GM12878 (cell line): ENCODE measurements around the gene EMP3. TPM values are rescaled to one million over a fixed set of nuclear protein-coding genes. Genes with fewer than 3 reads are reported as not detected.

Experiments
- ATAC-seq: fragments of 200-7000 bp; cut with Tn5 transposase; 3 replicates; pipeline ENCODE4 v1.9.1; 2020; ENCODE audit warnings: mild to moderate bottlenecking, moderate library complexity
- BruUV-seq: library from RNA; stranded (reverse); fragments of 400-500 nt; replicated peaks from 2 replicates; lab custom pipeline; 2021; lab: Mats Ljungman, UMichigan
- CTCF ChIA-PET: fragments of 300-600 bp; sonication (Branson Sonifier 250); formaldehyde crosslinking; extraction: SDS; loops from one replicate; lab custom pipeline; 2021; ENCODE audit warnings: inconsistent platforms; lab: Yijun Ruan, JAX
- POLR2A ChIA-PET: fragments of 350-600 bp; formaldehyde crosslinking; extraction: SDS; loops from one replicate; lab custom pipeline; 2021; ENCODE audit warnings: inconsistent platforms; lab: Charles Lee
- RAD21 ChIA-PET: fragments of 300-600 bp; sonication (Branson Sonifier 250); formaldehyde crosslinking; loops from one replicate; lab custom pipeline; 2023; ENCODE audit warnings: antibody characterized with exemption; ENCODE audit not compliant: unreplicated experiment; lab: Charles Lee
- SMC1A ChIA-PET: fragments of 300-600 bp; sonication (Branson Sonifier 250); formaldehyde crosslinking; loops from one replicate; lab custom pipeline; 2023; ENCODE audit not compliant: unreplicated experiment, uncharacterized antibody; lab: Charles Lee
- DNase-seq: peaks from one replicate; pipeline ENCODE4 v3.0.0-alpha.2; 2011; ENCODE audit warnings: low read depth, low spot score
- FAIRE-seq: peaks from 3 replicates; lab custom pipeline; 2011; peaks lifted over from hg19 to GRCh38; lab: Jason Lieb, UNC
- H2AFZ ChIP-seq: 2 replicates; pipeline ENCODE4 v1.6.0; 2011; ENCODE audit warnings: low read depth, low read length, control low read depth; ENCODE audit not compliant: control insufficient read depth
- H3K27ac ChIP-seq: 2 replicates; pipeline ENCODE4 v1.5.1; 2011; ENCODE audit warnings: control low read depth; ENCODE audit not compliant: control insufficient read depth, insufficient read depth
- H3K27me3 ChIP-seq, 2 experiments: replicated peaks in 1 of 2; 2 replicates each; pipeline versions ENCODE4 v1.6.0 to v1.6.1; 2011; ENCODE audit warnings: low read length in 1 of 2; ENCODE audit not compliant: control insufficient read depth in 2 of 2, insufficient read depth in 2 of 2
- H3K36me3 ChIP-seq, 2 experiments: 2 replicates each; pipeline ENCODE4 v1.5.1; 2011; ENCODE audit warnings: low read length in 1 of 2; ENCODE audit not compliant: control insufficient read depth in 2 of 2, insufficient read depth in 2 of 2
- H3K4me1 ChIP-seq: 2 replicates; pipeline ENCODE4 v1.6.1; 2011; ENCODE audit warnings: mild to moderate bottlenecking, low read length, moderate library complexity, mixed read lengths; ENCODE audit not compliant: control insufficient read depth, insufficient read depth
- H3K4me2 ChIP-seq: 2 replicates; pipeline ENCODE4 v1.6.0; 2011; ENCODE audit warnings: control low read depth; ENCODE audit not compliant: control insufficient read depth, insufficient read depth
- H3K4me3 ChIP-seq: fragments of 200-600 bp; sonication (generic); 2 replicates; pipeline ENCODE4 v1.5.1; 2016
- H3K79me2 ChIP-seq: 2 replicates; pipeline ENCODE4 v1.6.0; 2011; ENCODE audit warnings: low read length; ENCODE audit not compliant: control insufficient read depth, insufficient read depth
- H3K9ac ChIP-seq: 2 replicates; pipeline ENCODE4 v1.8.0; 2011; ENCODE audit warnings: low read length, control low read depth, mixed read lengths; ENCODE audit not compliant: control insufficient read depth, insufficient read depth
- H3K9me3 ChIP-seq: replicated peaks from 3 replicates; pipeline ENCODE4 v1.5.1; 2011; ENCODE audit warnings: mild to moderate bottlenecking, low read length; ENCODE audit not compliant: control insufficient read depth, insufficient read depth
- H4K20me1 ChIP-seq: 2 replicates; pipeline ENCODE4 v1.6.0; 2011; ENCODE audit not compliant: control insufficient read depth, insufficient read depth
- BRCA1 ChIP-seq: IDR thresholded peaks from 2 replicates; pipeline ENCODE4 v1.6.1; 2011; ENCODE audit warnings: low read depth, low read length, improper control_type of control experiment
- HSF1 ChIP-seq: fragments of 150-350 bp; IDR thresholded peaks from 2 replicates; pipeline ENCODE4 v1.6.1; 2014; ENCODE audit warnings: mild to moderate bottlenecking, low read depth, low read length
- KLF5 ChIP-seq: fragments of 450-650 bp; IDR thresholded peaks from 2 replicates; pipeline ENCODE4 v1.6.1; 2014; ENCODE audit warnings: mild to moderate bottlenecking; ENCODE audit not compliant: partially characterized antibody
- LARP7 ChIP-seq: fragments of 450-650 bp; IDR thresholded peaks from 2 replicates; pipeline ENCODE4 v1.6.1; 2017; ENCODE audit warnings: mild to moderate bottlenecking
- MEF2B ChIP-seq: fragments of 450-650 bp; IDR thresholded peaks from 2 replicates; pipeline ENCODE4 v1.6.1; 2018; ENCODE audit warnings: mild to moderate bottlenecking, moderate library complexity; ENCODE audit not compliant: partially characterized antibody, poor library complexity, severe bottlenecking
- MYB ChIP-seq: fragments of 150-350 bp; IDR thresholded peaks from 2 replicates; pipeline ENCODE4 v1.6.1; 2014; ENCODE audit warnings: mild to moderate bottlenecking, low read depth, low read length, borderline replicate concordance
- USF2 ChIP-seq: IDR thresholded peaks from 2 replicates; pipeline ENCODE4 v1.6.1; 2011; ENCODE audit warnings: low read depth, low read length, improper control_type of control experiment, borderline replicate concordance
- YY1 ChIP-seq: IDR thresholded peaks from 2 replicates; pipeline ENCODE4 v1.6.1; 2011; ENCODE audit warnings: low read depth, mild to moderate bottlenecking, low read length
- ZNF207 ChIP-seq: fragments of 450-650 bp; IDR thresholded peaks from 2 replicates; pipeline ENCODE4 v1.6.1; 2014; ENCODE audit warnings: antibody characterized with exemption, mild to moderate bottlenecking, borderline replicate concordance
- WGBS: methylation state at CpG from one replicate; pipeline ENCODE4 v1.1.6; 2016; ENCODE audit warnings: low lambda C conversion rate; ENCODE audit not compliant: insufficient replicate concordance, insufficient coverage; ENCODE audit errors: missing lambda C conversion rate; 5-methylcytosine and 5-hydroxymethylcytosine counted together
- in situ Hi-C: fragments of 300-500 bp; cut with MboI; formaldehyde crosslinking; loops from 9 replicates; pipeline ENCODE4 v1.14.3; 2018; ENCODE audit warnings: mixed read lengths
- intact Hi-C: fragments of 100-400 bp; cut with micrococcal nuclease; formaldehyde crosslinking; loops from one replicate; pipeline ENCODE4 v1.14.2; 2022; ENCODE audit not compliant: unreplicated experiment
- polyA plus RNA-seq, 11 experiments: library from polyadenylated mRNA; depleted of rRNA in 4 of 11; unstranded in 6 of 11; stranded (reverse) in 5 of 11; fragments of >200 nt; fragmentation: Nextera tagmentation in 4 of 11; fragmentation: Illumina TruSeq in 1 of 11; extraction: Ambion mirVana in 4 of 11; extraction: Trizol in 1 of 11; gene quantifications; 1 replicate in 1 of 11; 2 replicates in 10 of 11; pipeline versions ENCODE4 v1.2.1 to v1.2.3, GENCODE V29; 2011 to 2016; ENCODE audit warnings: inconsistent platforms in 2 of 11, missing spikeins in 2 of 11, low read depth in 1 of 11
- total RNA-seq, 4 experiments: library from RNA; depleted of rRNA in 3 of 4; stranded (reverse); fragments of >200 nt in 3 of 4; fragmentation: Illumina TruSeq in 1 of 4; extraction: Trizol in 1 of 4; gene quantifications; 2 replicates each; pipeline versions ENCODE4 v1.2.1 to v1.2.3, GENCODE V29; 2013 to 2021
- TF ChIP-seq, protein P1 (sequence below): fragments of 450-650 bp; IDR thresholded peaks from 2 replicates; pipeline ENCODE4 v1.6.1; 2017; ENCODE audit warnings: mild to moderate bottlenecking, moderate library complexity

The EMP3 gene
- total and polyA plus RNA-seq, 10 of the 15 experiments (the other 5 are each of a cell fraction or from before 2014, with no cell fraction given), result 53.2 to 224 (median 134) TPM

GRCh38 chr19:48365602-48366001 lies 40.2 kb downstream of the EMP3 start (continued):
- TF ChIP-seq BRCA1, result no peak
- no peak for TF ChIP-seq MYB
- no peak for TF ChIP-seq MEF2B
- TF ChIP-seq, protein P1, sequence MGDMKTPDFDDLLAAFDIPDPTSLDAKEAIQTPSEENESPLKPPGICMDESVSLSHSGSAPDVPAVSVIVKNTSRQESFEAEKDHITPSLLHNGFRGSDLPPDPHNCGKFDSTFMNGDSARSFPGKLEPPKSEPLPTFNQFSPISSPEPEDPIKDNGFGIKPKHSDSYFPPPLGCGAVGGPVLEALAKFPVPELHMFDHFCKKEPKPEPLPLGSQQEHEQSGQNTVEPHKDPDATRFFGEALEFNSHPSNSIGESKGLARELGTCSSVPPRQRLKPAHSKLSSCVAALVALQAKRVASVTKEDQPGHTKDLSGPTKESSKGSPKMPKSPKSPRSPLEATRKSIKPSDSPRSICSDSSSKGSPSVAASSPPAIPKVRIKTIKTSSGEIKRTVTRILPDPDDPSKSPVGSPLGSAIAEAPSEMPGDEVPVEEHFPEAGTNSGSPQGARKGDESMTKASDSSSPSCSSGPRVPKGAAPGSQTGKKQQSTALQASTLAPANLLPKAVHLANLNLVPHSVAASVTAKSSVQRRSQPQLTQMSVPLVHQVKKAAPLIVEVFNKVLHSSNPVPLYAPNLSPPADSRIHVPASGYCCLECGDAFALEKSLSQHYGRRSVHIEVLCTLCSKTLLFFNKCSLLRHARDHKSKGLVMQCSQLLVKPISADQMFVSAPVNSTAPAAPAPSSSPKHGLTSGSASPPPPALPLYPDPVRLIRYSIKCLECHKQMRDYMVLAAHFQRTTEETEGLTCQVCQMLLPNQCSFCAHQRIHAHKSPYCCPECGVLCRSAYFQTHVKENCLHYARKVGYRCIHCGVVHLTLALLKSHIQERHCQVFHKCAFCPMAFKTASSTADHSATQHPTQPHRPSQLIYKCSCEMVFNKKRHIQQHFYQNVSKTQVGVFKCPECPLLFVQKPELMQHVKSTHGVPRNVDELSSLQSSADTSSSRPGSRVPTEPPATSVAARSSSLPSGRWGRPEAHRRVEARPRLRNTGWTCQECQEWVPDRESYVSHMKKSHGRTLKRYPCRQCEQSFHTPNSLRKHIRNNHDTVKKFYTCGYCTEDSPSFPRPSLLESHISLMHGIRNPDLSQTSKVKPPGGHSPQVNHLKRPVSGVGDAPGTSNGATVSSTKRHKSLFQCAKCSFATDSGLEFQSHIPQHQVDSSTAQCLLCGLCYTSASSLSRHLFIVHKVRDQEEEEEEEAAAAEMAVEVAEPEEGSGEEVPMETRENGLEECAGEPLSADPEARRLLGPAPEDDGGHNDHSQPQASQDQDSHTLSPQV, result no peak
- no peak for TF ChIP-seq USF2

- peaks cover 3% of the 10 kb centered on the region for H3K79me2 ChIP-seq
- TF ChIP-seq YY1 (no peak), ZNF207 (no peak), KLF5 (no peak), HSF1 (no peak), LARP7 (no peak)
- TF ChIP-seq, protein P1, result no peak
Observed at GRCh38 chr19:48367855-48368254, 42.5 kb downstream of the EMP3 start.

More at GRCh38 chr19:48367855-48368254, 42.5 kb downstream of the EMP3 start:
- no peaks in the 10 kb centered on the region for H3K27me3 ChIP-seq
- no peaks in the 10 kb centered on the region for H3K36me3 ChIP-seq
- CTCF ChIA-PET, result interaction anchor here (1.3 kb wide), 1 partner anchor 48 kb away, joined by 3 read pairs; no protein-coding TSS in a partner anchor
- FAIRE-seq (no peak), ATAC-seq (no peak), DNase-seq (no peak)
- no peak overlapping the region for H3K9ac ChIP-seq
- no peak overlapping the region for H3K4me2 ChIP-seq
- intact Hi-C loops (no loop called here), in situ Hi-C loops (no loop called here)
- H3K9me3 ChIP-seq, result no peaks in the 10 kb centered on the region
- no peaks in the 10 kb centered on the region for H4K20me1 ChIP-seq
- no peak overlapping the region for H3K27ac ChIP-seq
- no peak overlapping the region for H3K4me3 ChIP-seq
- H2AFZ ChIP-seq, result no peak overlapping the region
- POLR2A ChIA-PET, result no interaction called here
- SMC1A ChIA-PET, result no interaction called here
- BruUV-seq, result no TSS peak
- H3K4me1 ChIP-seq, result peaks cover 9% of the 10 kb centered on the region; the same call in 1 of the 2 replicates
- WGBS, result 39% methylated on average over 5 of the region's 5 CpGs
- RAD21 ChIA-PET, result no interaction called here
